Left lung (tissue), 10 donors: ENCODE results near the gene ACBD6. TPM values are rescaled to one million over a fixed set of nuclear protein-coding genes. Genes with fewer than 3 reads are reported as not detected.
A peak's percentile ranks its signal among the peaks of the same experiment; 100 is the strongest.

Experiments used
- ATAC-seq: fragments of 200-7000 bp; cut with Tn5 transposase; one replicate; pipeline ENCODE4 v1.9.1; 2020; ENCODE audit warnings: moderate library complexity
- DNase-seq, 4 donors: peaks; one replicate each; pipeline ENCODE4 v3.0.0-alpha.2; 2013 to 2020
- H3K27ac ChIP-seq, 2 donors: fragments of 200-600 bp; sonication (generic) in 1 of 2; one replicate each; pipeline versions ENCODE4 v1.5.0 to v1.8.0; 2020 to 2021
- H3K27me3 ChIP-seq, 2 donors: fragments of 200-600 bp; sonication (generic) in 1 of 2; one replicate each; pipeline versions ENCODE4 v1.5.0 to v1.8.0; 2020 to 2021
- H3K36me3 ChIP-seq, 2 donors: fragments of 200-600 bp; sonication (generic) in 1 of 2; one replicate each; pipeline versions ENCODE4 v1.5.0 to v1.8.0; 2020 to 2021
- H3K4me1 ChIP-seq, 2 donors: fragments of 200-600 bp; one replicate each; pipeline ENCODE4 v1.8.0; 2021
- H3K4me3 ChIP-seq, 2 donors: fragments of 200-600 bp; sonication (generic) in 1 of 2; one replicate each; pipeline versions ENCODE4 v1.5.0 to v1.8.0; 2020 to 2021; ENCODE audit warnings: mild to moderate bottlenecking in 1 of 2
- H3K9me3 ChIP-seq, 2 donors: fragments of 200-600 bp; sonication (generic) in 1 of 2; one replicate each; pipeline versions ENCODE4 v1.5.0 to v1.8.0; 2020 to 2021
- intact Hi-C, 2 donors: fragments of 100-400 bp; cut with DNase I; formaldehyde crosslinking; loops; one replicate each; pipeline versions ENCODE4 v1.11.2 to v1.14.2; 2022
- polyA plus RNA-seq, 6 donors: library from polyadenylated mRNA; unstranded; fragments of 120-200 nt; gene quantifications; one replicate each; pipeline ENCODE4 v1.2.1, GENCODE V29; 2013; ENCODE audit not compliant: insufficient read length in 6 of 6
- total RNA-seq, 2 donors: library from RNA; stranded (reverse); fragmentation: NEBNext Ultra II Directional; extraction: Animal tissue kit (Norgen Biotek cat#: 25700); gene quantifications; one replicate each; pipeline ENCODE4 v1.2.1, GENCODE V29; 2021
- TF ChIP-seq, protein P1 (sequence below), 2 donors: fragments of 200-600 bp; sonication (generic) in 1 of 2; IDR thresholded peaks; one replicate each; pipeline versions ENCODE4 v1.5.0 to v1.8.0; 2021; ENCODE audit warnings: antibody characterized with exemption in 2 of 2
- donor health status: DM: no; HTN: yes; CAD: no.
- donor health status: DM: no; HTN: no; CAD: no.

The ACBD6 gene
- total and polyA plus RNA-seq, 8 donors: 26.5 to 81.9 (median 78.9) TPM

DNA sequence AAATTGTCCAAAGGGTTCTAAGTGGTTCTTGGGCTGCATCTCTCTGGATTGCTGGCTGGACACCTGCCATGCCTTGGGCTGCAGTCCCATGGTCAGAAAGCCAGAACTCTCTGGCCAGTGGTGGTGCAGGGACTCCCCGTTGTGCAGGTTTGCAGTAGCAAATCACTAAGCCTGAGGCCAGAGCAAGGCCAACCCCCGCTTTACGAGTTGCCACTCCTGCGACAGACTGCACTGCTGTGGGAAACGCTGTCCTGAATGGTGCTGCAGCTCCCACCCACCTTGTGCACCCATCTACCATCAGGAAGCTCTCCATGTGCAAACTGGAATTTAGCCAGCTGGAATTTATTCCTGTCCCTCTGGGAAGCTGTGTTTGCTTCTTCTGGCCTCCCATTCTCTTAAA is 226.7 kb downstream of the ACBD6 start:
- Histone ChIP-seq H3K36me3 (peaks cover 0 to 29% of the 10 kb centered on the region in 2 donors), H3K27ac (no peak overlapping the region), H3K4me1 (peaks cover 0 to 22% of the 10 kb centered on the region in 2 donors), H3K4me3 (no peak overlapping the region), H3K27me3 (no peaks in the 10 kb centered on the region), H3K9me3 (no peaks in the 10 kb centered on the region)
- DNase-seq (peak in 1 of 4 donors; percentile 32), ATAC-seq (no peak)
- intact Hi-C loops: no loop called here
- TF ChIP-seq, protein P1, sequence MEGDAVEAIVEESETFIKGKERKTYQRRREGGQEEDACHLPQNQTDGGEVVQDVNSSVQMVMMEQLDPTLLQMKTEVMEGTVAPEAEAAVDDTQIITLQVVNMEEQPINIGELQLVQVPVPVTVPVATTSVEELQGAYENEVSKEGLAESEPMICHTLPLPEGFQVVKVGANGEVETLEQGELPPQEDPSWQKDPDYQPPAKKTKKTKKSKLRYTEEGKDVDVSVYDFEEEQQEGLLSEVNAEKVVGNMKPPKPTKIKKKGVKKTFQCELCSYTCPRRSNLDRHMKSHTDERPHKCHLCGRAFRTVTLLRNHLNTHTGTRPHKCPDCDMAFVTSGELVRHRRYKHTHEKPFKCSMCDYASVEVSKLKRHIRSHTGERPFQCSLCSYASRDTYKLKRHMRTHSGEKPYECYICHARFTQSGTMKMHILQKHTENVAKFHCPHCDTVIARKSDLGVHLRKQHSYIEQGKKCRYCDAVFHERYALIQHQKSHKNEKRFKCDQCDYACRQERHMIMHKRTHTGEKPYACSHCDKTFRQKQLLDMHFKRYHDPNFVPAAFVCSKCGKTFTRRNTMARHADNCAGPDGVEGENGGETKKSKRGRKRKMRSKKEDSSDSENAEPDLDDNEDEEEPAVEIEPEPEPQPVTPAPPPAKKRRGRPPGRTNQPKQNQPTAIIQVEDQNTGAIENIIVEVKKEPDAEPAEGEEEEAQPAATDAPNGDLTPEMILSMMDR (IDR thresholded peaks at IDR 0.05): no peak

DNA sequence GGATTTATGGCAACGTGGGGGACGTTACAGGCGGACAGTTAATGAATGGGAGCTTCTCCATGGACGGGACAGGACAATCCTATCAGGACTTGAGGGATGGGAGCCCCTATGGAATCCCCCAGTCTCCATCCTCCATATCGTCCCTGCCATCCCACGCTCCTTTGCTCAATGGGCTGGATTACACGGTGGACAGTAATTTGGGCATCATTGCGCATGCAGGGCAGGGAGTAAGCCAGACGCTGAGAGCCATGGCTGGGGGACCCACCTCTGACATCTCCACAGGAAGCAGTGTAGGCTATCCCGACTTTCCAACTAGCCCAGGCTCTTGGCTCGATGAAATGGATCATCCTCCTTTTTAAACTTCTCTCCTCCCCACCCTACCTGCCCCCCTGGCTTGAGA is 228.2 kb downstream of the ACBD6 start:
- Histone ChIP-seq H3K27me3 (no peaks in the 10 kb centered on the region), H3K36me3 (peaks cover 0 to 24% of the 10 kb centered on the region in 2 donors)
- DNase-seq: no peak

DNA sequence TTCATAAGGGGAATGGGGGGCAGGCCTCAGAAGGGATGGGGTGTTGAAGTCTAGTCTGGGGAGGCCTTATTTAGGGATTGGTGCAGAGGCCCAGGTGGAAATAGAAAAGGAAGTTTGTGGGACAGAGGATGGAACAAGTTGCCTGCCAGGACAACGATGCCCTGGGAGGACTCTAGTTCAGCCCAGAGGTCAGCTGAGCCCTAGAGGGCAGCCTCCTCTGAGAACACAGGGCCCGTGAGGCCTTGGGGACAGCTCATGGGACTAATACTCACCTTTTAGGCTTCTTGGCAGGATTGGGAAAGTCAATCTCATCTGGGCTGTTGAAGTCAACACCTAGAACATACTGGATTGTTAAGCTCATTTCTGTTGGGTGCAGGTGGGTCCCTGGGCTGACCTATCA is 229.3 kb downstream of the ACBD6 start:
- intact Hi-C loops: no loop called here
- no peaks in the 10 kb centered on the region for H3K9me3 ChIP-seq
- peaks cover 0 to 24% of the 10 kb centered on the region in 2 donors for H3K36me3 ChIP-seq
- DNase-seq: no peak
- TF ChIP-seq, protein P1 (IDR thresholded peaks at IDR 0.05): no peak
- no peak overlapping the region for H3K4me3 ChIP-seq
- ATAC-seq: no peak
- no peak overlapping the region for H3K27ac ChIP-seq
- peaks cover 0 to 4% of the 10 kb centered on the region in 2 donors for H3K4me1 ChIP-seq
- H3K27me3 ChIP-seq: no peaks in the 10 kb centered on the region

More for the DNA sequence above, 228.2 kb downstream of the ACBD6 start:
- no peaks in the 10 kb centered on the region for H3K9me3 ChIP-seq
- TF ChIP-seq, protein P1 (IDR thresholded peaks at IDR 0.05): no peak
- H3K4me3 ChIP-seq: no peak overlapping the region
- peaks cover 0 to 9% of the 10 kb centered on the region in 2 donors for H3K4me1 ChIP-seq
- no peak overlapping the region for H3K27ac ChIP-seq
- intact Hi-C loops: no loop called here
- ATAC-seq: no peak

DNA sequence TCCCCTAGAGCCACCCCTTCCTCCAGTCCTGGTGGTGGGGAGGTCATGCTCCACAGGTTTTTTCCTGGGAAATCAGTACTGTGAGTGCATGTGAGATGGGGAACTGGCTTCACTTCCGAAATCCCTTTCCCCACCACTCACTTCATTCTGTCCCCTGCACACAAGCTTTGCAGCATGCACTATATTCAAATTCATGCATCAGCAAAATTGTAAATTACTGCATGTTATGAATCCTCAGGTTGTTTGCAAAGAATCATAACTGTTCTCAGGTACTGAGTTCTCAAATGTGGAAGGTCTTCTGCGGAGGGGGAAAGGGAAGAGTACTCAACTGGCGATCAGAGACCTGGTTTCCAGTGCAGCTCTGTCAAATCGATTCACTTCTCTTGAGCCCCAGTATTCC is 230.0 kb downstream of the ACBD6 start:
- H3K4me3 ChIP-seq: no peak overlapping the region
- no peak overlapping the region for H3K27ac ChIP-seq
- no peaks in the 10 kb centered on the region for H3K4me1 ChIP-seq
- DNase-seq: no peak
- TF ChIP-seq, protein P1 (IDR thresholded peaks at IDR 0.05): no peak
- H3K9me3 ChIP-seq: no peaks in the 10 kb centered on the region
- H3K27me3 ChIP-seq: no peaks in the 10 kb centered on the region
- H3K36me3 ChIP-seq: peaks cover 0 to 24% of the 10 kb centered on the region in 2 donors
- ATAC-seq: no peak
- intact Hi-C loops: no loop called here

DNA sequence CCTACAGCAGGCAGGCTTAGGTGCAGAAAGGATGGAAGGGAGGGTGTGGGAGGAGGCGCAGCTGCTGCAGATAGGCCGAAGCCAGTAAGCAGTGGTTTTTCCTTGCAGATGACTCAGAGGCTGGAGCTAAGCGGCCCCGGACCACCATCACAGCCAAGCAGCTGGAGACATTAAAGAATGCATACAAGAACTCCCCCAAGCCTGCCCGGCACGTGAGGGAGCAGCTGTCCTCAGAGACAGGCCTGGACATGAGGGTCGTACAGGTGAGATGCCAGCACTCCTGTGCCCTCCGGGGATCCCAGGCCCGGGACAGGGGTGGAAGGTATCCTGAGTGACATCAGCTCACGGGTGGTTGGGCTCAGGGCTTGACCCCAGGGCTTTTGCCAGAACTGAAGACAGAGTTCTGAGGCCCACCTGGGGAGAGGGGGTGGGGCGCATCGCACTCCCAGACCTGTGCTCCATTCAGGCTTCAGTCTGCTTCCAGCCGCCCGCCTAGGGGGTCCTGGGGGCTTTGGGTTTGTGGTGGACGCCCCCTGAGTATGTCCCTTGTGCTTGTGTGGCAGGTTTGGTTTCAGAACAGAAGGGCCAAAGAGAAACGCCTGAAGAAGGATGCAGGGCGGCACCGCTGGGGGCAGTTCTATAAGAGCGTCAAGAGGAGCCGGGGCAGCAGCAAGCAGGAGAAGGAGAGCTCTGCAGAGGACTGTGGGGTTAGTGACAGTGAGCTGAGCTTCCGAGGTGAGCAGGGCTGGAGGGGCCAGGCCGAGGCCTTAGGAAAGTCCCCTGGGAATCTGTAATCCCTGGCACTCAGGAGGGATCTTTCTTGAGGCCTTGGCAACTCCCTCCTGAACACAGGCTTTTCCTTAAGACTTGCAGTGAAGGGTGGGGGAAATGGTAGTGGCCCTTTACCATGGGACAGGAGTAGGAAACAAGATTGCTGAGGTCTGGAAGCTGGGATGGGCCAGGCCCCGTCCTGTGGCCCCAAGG is 230.8 kb downstream of the ACBD6 start:
- H3K27ac ChIP-seq: no peak overlapping the region
- H3K27me3 ChIP-seq: no peaks in the 10 kb centered on the region
- H3K4me3 ChIP-seq: no peak overlapping the region
- peaks cover 0 to 24% of the 10 kb centered on the region in 2 donors for H3K36me3 ChIP-seq
- no peaks in the 10 kb centered on the region for H3K4me1 ChIP-seq
- TF ChIP-seq, protein P1 (IDR thresholded peaks at IDR 0.05): no peak
- no peaks in the 10 kb centered on the region for H3K9me3 ChIP-seq
- intact Hi-C loops: no loop called here
- ATAC-seq: peak; percentile 19
- DNase-seq: no peak
